ENCODE results near the gene CST3. TPM values are rescaled to one million over a fixed set of nuclear protein-coding genes. Genes with fewer than 3 reads are reported as not detected.

Gene CST3
- polyA plus RNA-seq, 1 experiment: 458 TPM

DNA sequence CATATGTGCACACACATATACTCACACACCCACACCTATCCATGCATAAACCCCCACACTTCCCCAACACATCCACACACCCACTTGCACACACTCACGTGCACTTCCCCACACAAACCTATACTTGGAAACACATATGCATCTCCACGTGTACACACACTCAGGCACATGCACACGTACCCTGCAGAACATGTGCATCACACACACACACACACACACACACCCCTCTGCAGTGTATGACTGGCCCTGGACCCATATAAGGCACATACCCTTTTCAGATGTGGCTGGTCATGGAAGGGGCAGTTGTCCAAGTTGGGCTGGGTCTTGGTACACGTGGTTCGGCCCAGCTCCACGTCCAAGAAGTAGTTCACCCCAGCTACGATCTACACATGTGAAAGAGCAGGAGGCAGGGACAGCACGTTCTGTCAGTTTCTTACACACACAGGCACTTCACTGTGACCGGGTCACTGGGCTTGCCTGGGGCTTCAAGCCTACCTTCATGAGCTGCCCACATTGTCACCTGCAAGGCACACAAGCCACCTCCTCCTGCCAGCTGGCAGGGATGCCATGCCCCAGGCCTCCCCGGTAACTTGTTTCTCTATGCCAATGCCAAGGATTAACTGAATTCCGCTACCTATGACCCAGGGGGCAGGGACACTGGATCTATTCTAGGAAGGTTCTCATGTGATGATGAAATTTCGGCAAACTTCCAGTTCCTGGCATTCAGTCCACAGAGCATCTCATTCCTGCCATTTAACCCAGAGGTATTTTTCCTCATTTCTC is 2.6 kb downstream of the CST3 start:
- no peak overlapping the region for H3K4me3 ChIP-seq (ENCODE audit: low read depth, low read length)
- H3K36me3 ChIP-seq (ENCODE audit: control insufficient read depth, insufficient read depth, low read length): peaks cover 8% of the 10 kb centered on the region
- POLR2A ChIA-PET: no interaction called here
- H3K27me3 ChIP-seq (ENCODE audit: control insufficient read depth, insufficient read depth, low read length): no peaks in the 10 kb centered on the region
- no peak for DNase-seq (ENCODE audit: low read depth)
- TF ChIP-seq, protein P1, sequence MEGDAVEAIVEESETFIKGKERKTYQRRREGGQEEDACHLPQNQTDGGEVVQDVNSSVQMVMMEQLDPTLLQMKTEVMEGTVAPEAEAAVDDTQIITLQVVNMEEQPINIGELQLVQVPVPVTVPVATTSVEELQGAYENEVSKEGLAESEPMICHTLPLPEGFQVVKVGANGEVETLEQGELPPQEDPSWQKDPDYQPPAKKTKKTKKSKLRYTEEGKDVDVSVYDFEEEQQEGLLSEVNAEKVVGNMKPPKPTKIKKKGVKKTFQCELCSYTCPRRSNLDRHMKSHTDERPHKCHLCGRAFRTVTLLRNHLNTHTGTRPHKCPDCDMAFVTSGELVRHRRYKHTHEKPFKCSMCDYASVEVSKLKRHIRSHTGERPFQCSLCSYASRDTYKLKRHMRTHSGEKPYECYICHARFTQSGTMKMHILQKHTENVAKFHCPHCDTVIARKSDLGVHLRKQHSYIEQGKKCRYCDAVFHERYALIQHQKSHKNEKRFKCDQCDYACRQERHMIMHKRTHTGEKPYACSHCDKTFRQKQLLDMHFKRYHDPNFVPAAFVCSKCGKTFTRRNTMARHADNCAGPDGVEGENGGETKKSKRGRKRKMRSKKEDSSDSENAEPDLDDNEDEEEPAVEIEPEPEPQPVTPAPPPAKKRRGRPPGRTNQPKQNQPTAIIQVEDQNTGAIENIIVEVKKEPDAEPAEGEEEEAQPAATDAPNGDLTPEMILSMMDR (IDR thresholded peaks at IDR 0.05; ENCODE audit: insufficient read depth, low read depth, low read length): no peak
- CTCF ChIA-PET: no interaction called here

DNA sequence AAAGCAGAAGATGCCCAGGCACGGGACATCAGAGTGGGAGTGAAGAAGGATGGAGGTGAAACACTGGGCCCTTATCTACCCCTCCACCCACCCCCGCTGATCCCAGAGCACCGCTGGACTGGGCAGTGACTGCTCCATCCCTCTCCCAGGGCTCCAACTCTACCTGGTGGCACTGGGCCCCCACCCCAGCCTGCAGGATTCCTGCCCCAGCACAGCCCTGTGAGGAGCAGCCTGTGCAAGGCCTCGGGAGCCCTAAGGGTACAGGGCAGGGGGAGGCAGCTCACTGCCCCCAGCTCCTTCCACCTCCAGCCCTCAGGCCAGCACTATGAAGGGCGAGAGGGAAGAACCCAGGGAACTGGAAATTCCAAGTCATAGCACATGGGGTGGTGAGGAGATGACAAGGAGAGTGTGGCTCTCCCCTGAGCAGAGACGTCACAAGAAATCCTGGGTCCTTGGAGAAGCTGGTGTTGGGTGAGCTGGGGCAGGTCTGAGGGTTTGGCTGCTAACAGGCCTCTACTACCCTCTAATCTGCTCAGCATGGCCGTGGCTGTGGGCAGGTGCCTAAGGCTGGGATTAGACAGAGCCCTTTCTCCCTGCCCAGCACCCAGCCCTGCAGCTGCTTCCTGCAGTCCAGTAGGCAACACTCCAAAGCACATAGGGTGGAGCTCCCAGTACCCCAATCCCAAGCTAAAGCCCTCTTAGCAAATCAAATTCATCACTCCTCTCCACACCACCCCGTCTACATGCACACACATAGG is 3.5 kb downstream of the CST3 start:
- TF ChIP-seq, protein P1 (IDR thresholded peaks at IDR 0.05; ENCODE audit: insufficient read depth, low read depth, low read length): no peak
- CTCF ChIA-PET: no interaction called here
- POLR2A ChIA-PET: no interaction called here

DNA sequence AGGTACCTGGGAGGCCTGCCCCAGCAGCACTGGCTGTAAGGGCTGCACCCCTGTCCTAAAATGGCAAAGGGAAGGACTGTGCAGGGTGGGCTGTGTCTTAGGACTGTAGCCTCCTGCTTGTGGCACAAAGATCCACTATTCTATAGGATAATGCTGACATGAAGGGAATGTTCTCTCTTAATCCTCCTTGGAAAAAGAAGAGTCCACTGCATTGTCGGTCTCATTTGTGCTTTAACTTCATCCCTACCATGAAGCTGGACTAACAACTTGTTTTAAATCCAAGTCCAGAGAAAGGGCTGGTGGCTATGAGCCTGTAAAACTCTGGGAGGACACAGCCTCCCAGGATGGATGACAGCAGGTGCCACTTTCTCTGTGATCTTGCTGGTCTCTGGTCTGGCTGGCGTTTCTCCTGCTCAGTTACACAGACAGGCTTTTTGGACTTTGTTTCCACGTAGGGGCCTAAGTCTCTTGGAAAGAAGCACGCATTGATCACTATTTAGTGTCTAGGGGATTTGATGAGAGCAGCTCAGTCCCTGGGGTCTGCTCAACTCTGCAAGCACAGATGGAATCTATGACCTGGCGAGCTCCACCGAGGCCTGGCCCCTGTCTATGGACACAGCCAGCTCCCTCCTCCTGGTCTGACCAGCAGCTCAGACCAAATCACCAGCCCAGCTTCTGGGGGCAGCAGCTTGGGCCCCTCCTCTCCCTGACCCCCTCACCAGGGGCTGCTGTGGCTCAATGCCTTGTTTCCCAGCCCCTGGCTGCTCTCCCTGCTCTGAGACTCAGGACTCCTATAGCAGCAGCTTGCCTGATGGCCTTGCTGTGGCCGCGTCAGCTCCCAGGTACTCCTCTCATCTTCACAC is 4.8 kb downstream of the CST3 start:
- no peaks in the 10 kb centered on the region for H3K27me3 ChIP-seq (ENCODE audit: control insufficient read depth, insufficient read depth, low read length)
- POLR2A ChIA-PET: no interaction called here
- TF ChIP-seq, protein P1 (IDR thresholded peaks at IDR 0.05; ENCODE audit: insufficient read depth, low read depth, low read length): no peak
- H3K4me3 ChIP-seq (ENCODE audit: low read depth, low read length): no peak overlapping the region
- H3K36me3 ChIP-seq (ENCODE audit: control insufficient read depth, insufficient read depth, low read length): peaks cover 8% of the 10 kb centered on the region
- DNase-seq (ENCODE audit: low read depth): no peak
- CTCF ChIA-PET: no interaction called here

More for the DNA sequence above, 3.5 kb downstream of the CST3 start:
- Histone ChIP-seq H3K27me3 (ENCODE audit: control insufficient read depth, insufficient read depth, low read length) (no peaks in the 10 kb centered on the region), H3K36me3 (ENCODE audit: control insufficient read depth, insufficient read depth, low read length) (peaks cover 8% of the 10 kb centered on the region), H3K4me3 (ENCODE audit: low read depth, low read length) (no peak overlapping the region)
- no peak for DNase-seq (ENCODE audit: low read depth)

DNA sequence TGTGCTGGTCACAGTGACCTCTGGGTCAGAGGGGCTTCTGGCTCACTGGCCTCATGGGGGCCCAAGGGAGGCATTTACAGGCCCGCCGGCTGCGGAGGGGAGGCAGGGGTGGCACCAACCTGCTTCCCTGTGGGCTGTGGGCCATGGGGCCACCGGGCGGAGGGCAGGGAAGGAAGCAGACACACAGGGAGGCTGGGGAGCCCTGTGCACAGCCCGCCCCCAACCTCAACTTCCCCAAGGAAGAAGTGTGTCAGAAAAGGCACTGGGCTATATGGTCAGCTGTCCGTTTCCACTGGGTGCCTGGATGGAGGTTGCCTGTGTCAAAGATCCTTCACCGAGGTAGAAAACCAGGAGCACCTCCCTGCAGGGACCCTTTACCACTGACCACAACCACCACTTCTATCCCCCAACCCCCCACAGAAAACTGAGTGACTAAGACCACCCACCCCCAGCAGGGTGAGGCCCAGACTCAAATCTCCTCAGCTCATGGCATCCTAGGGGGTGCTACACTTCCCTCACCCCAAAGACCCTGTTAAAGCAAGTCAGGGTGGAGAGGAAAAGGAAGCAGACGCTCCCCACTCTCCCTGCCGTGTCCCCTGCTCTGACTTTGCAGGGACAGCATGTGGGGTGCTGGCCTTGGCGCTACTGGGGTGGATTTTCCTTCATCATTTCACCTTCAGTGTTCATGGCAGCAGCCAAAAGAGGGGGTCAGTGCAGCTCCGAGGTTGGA is 5.6 kb downstream of the CST3 start:
- DNase-seq (ENCODE audit: low read depth): no peak
- POLR2A ChIA-PET: no interaction called here
- CTCF ChIA-PET: no interaction called here
- TF ChIP-seq, protein P1 (IDR thresholded peaks at IDR 0.05; ENCODE audit: insufficient read depth, low read depth, low read length): no peak
- Histone ChIP-seq H3K27me3 (ENCODE audit: control insufficient read depth, insufficient read depth, low read length) (no peaks in the 10 kb centered on the region), H3K36me3 (ENCODE audit: control insufficient read depth, insufficient read depth, low read length) (peaks cover 8% of the 10 kb centered on the region), H3K4me3 (ENCODE audit: low read depth, low read length) (no peak overlapping the region)
